Retinal pigment epithelial cell (primary cell): ENCODE data around the gene MAP4K1.
"Not testable (repeated sequence)": the region's sequence is repeated elsewhere in the genome, so short reads cannot be mapped to it uniquely, and the experiment has no call there.

Experiments
- DNase-seq: peaks from one replicate; pipeline ENCODE4 v3.0.0-alpha.2; 2010; ENCODE audit warnings: low read depth
- H3K4me3 ChIP-seq: 2 replicates; pipeline ENCODE4 v1.5.1; 2011; ENCODE audit warnings: mild to moderate bottlenecking, low read length, control low read depth, moderate library complexity
- CTCF ChIP-seq: conservative IDR thresholded peaks from 2 replicates; pipeline ENCODE4 v1.5.1; 2011; ENCODE audit warnings: low read depth, low read length, control low read depth, inconsistent platforms

The MAP4K1 gene

GRCh38 chr19:38618590-38619360 is 1.0 kb upstream of the MAP4K1 start, which contains the start of gene EIF3K:
EIF3K (plus strand) TSS chr19:38619188; CDS start chr19:38619269, 81 bp downstream.
- no peak for TF ChIP-seq CTCF
- DNase-seq = peak; percentile 93
- H3K4me3 ChIP-seq = peak within 1 kb of the TSS; percentile 100

DNA sequence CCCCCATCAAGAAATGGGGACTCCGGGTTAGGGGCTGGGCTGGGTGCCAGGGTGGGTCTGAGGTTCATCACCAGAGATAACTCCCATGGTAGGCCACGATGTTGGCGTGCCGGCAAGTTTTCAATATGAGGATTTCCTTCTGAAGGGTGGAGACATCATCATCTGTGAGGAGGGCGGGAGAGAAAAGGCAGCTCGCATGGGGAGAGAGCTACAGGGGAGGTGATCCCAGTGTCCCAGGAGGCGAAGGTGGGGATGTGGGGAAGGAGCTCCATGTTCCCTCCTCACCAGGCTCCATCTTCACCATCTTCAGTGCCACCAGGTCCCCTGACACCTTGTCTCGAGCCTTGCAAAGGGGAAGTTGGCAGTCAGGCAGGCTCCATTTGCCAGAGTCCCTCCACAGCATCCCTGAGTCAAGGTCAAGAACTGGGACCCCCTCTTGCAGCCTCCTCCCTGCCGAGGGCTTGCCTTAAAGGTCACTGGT is 430 bp downstream of the MAP4K1 start:
- no peak for DNase-seq
- no peak overlapping the region for H3K4me3 ChIP-seq
- TF ChIP-seq CTCF = no peak

DNA sequence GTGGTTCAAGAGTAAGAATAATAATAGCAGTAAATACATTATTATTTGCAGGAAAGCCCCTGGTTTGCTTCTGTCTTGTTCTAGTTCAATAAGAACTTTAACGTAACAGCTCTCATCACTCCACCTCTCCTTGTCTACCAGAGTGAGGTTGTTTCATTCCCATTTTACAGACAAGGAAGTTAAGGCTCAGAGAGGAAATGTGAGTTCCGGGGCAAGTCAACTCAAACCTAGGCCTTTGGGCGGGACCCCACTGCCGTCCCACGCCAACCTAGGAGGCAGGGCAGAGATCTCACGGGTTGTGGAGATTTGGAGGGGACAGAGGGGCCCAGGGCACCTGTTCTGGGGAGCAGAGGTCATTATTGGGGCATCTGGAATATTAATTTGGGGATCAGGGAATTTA is 1.5 kb downstream of the MAP4K1 start:
- no peak for TF ChIP-seq CTCF
- no peak for DNase-seq
- H3K4me3 ChIP-seq = no peak overlapping the region

DNA sequence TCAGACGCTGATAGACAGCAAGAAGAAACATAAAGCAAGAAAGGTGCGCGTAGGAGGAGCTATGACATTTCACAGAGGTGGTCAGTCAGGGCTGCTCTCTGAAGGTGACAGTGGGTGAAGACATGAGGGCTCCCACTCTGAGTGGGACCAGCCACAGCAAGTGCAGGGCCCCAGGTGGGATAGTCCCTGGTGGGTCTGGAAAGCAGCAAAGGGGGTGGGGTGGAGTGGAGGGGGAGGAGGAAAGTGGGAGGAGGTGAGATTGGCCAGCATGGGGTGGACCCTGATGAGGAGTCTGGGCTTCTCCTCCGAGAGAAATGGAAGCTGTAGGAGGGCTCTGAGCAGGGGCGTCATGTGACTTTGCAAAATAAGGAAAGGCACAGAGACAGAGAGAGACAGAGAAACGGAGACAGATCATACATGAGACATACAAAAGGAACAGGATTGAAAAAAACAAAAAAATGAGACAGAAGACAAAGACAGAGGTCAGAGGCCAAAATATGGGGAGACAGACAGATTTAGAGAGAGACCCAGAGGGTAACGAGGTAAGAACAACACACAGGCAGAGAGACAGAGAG is 2.7 kb downstream of the MAP4K1 start:
- no peak for DNase-seq
- H3K4me3 ChIP-seq = no peak overlapping the region
- TF ChIP-seq CTCF = no peak

DNA sequence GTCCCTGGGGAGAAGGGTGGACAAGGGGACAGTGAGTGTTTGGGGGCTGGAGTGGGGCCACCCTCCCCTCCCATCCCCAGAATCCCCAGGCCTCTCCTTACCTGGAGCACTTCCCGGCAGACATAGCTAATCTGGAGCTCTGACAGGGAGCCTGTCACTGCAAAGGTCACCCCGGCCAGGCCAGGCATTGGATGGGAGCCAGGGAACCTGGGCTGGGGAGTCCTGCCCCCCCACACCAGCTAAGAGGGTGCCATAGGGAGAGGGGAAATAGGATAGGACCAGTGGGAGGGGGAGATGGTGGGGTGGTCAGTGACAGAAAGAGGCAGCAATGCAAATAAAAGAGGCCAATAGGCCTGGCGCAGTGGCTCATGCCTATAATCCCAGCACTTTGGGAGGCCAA is 3.5 kb downstream of the MAP4K1 start:
- no peak for TF ChIP-seq CTCF
- no peak for DNase-seq
- H3K4me3 ChIP-seq = no peak overlapping the region

- DNase-seq = peak; percentile 93
- no peak overlapping the region for H3K4me3 ChIP-seq
- no peak for TF ChIP-seq CTCF
Observed at GRCh38 chr19:38606131-38606530, 11.6 kb downstream of the MAP4K1 start.

- not testable (repeated sequence) for DNase-seq, H3K4me3 ChIP-seq
Observed at GRCh38 chr19:38602856-38603255, 14.9 kb downstream of the MAP4K1 start.
